Measurements from ENCODE around the gene BSG.

GRCh38 chr19:573519-573825 is 1.1 kb downstream of the BSG start:
- no peak for TF ChIP-seq EZH2 (IDR thresholded peaks at IDR 0.05)
- peak; percentile 20; the same call in 1 of the 2 replicates for TF ChIP-seq POLR2AphosphoS5 (IDR thresholded peaks at IDR 0.05; ENCODE audit: borderline replicate concordance, low read depth, low read length)
- TF ChIP-seq FOXP2 (optimal IDR thresholded peaks at IDR 0.05; ENCODE audit: control extremely low read depth, extremely low read length, insufficient read depth) = no peak
